Stimulated activated naive CD4-positive, alpha-beta T cell (primary cell): ENCODE data around the gene CLCNKB.
"Not testable (repeated sequence)": the region's sequence is repeated elsewhere in the genome, so short reads cannot be mapped to it uniquely, and the experiment has no call there.

Experiments
- DNase-seq, 6 experiments: peaks; one replicate each; lab custom pipeline; 2025; lab: John Stamatoyannopoulos, UW

Gene CLCNKB

GRCh38 chr1:16043521-16043920 is at the start of gene CLCNKB:
CLCNKB (plus strand) TSS chr1:16043782; CDS start chr1:16044493, 711 bp downstream.
- no peak for DNase-seq

GRCh38 chr1:15994081-15994480 is 49.5 kb upstream of the CLCNKB start:
- DNase-seq = no peak

DNA sequence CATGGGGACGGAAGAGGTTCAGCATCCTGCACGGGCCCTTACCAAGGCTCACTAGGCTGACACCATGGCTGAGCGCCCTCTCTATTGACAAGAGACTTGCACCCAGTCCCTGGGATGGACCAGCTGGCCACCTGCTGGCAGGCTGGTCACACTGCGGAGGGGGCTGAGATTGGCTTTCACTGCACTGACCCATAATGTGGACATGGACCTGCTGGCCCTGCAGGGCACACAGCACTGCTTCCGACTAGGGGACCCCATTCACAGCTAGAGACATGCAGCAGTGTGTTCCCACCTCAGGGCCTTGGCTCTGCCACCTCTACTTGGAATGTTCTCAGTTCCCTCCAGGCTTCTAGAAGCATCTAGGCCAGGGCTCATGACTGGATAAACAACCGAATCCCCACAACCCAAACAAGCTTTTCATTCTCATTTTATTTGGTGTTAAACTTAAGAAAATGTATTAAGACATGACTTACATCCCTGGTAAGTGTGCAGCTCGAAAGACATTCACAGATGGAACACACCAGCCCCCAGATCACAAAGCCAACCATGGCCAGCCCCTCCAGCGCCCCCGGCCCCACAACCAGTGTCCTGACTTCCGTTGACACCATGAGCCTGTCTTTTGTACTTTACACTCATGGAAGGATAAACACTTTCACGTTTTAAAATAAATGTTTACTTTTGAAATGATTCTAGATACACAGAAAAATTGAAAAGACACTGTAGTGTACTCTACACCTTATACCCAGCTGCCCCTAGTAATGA is 48.8 kb upstream of the CLCNKB start:
- DNase-seq = peak in 3 of 6 experiments; percentile 9 to 23 (median 10)

GRCh38 chr1:15997076-15997585 is 46.5 kb upstream of the CLCNKB start:
- DNase-seq = no peak

GRCh38 chr1:15997637-15998280 is 45.8 kb upstream of the CLCNKB start:
- no peak for DNase-seq

DNA sequence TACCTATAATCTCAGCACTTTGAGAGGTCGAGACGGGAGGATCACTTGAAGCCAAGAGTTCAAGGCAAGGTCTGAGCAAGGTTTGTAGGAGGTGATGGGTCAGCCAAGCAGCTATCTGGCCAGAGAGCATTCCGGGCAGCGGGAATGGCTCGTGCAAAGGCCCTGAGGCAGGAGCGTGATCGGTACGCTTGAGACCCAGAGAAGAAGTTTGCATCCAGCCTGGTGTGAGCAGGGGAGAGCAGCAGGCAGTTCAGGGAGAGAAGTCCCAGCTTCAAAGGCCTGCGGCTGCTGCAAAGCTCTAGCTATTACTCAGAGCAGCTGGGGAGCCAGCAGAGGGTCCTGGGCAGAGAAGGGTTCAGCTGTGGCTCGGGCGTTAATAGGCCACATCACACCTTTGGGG is 44.7 kb upstream of the CLCNKB start:
- DNase-seq = no peak

GRCh38 chr1:16001274-16001673 is 42.3 kb upstream of the CLCNKB start:
- not testable (repeated sequence) for DNase-seq

DNA sequence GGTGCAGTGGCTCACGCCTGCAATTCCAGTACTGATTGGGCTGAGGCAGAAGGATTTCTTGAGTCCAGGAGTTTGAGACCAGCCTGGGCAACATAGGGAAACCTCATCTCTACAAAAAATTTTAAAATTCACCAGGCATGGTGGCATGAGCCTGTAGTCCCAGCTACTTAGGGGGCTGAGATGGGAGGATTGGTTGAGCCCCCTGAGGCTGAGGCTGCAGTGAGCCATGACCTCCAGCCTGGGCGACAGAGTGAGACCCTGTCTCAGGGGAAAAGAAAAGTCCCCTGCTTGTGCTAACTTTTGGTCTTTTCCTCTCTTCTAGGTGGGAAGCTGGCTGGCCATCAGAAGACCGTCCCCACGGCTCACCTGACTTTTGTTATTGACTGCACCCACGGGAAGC is 38.0 kb upstream of the CLCNKB start:
- DNase-seq = no peak

GRCh38 chr1:16006010-16006409 is 37.6 kb upstream of the CLCNKB start:
- no peak for DNase-seq

- DNase-seq = no peak
Observed at GRCh38 chr1:16006552-16007485, 36.8 kb upstream of the CLCNKB start.

- no peak for DNase-seq
Observed at GRCh38 chr1:16007671-16008341, 35.8 kb upstream of the CLCNKB start.

DNA sequence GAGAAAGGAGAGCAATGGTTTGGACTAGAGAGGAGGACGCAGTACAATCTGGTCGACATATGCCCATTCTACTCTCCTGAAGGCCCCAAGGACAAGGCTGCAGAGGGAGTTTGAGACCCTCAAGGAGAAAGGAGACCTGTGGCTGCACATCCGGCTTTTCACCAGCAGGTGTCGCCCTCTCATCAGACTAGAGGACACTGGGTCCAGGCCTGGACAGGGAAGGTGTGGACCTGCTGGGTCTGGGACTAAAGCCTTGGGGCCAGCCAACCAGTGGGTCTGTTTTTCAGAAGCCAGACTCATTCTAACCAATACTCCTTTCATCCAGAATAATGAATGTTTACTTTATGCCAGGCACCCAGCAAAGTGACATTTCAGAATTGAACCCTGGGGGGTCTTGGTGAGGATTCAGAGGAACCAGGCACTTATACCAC is 34.5 kb upstream of the CLCNKB start:
- DNase-seq = peak; percentile 10 to 75 (median 60)

DNA sequence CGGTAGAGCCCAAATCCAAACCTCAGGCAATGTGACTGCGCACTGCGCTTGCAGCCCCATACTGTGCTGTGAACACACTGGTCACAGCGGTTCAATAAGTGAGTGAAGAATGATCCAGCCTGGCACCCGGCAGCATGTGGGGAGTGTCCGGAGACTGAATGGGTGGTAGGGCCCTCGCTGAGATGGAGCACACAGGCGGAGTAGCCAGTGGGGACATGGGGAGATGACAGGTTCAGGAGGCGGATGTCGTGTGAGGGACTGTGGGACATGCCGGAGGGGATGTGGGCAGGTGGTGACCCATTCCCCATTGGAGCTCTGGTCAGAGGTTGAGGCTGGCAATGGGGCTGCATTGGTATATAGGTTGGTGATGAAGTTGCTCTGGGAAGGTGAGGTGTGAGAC is 33.9 kb upstream of the CLCNKB start:
- no peak for DNase-seq

GRCh38 chr1:16010837-16011236 is 32.7 kb upstream of the CLCNKB start:
- DNase-seq = no peak

GRCh38 chr1:16011936-16012589 is 31.5 kb upstream of the CLCNKB start:
- no peak for DNase-seq

GRCh38 chr1:16012590-16013219 is 30.9 kb upstream of the CLCNKB start:
- DNase-seq = peak in 4 of 6 experiments; percentile 21 to 40 (median 29)

DNA sequence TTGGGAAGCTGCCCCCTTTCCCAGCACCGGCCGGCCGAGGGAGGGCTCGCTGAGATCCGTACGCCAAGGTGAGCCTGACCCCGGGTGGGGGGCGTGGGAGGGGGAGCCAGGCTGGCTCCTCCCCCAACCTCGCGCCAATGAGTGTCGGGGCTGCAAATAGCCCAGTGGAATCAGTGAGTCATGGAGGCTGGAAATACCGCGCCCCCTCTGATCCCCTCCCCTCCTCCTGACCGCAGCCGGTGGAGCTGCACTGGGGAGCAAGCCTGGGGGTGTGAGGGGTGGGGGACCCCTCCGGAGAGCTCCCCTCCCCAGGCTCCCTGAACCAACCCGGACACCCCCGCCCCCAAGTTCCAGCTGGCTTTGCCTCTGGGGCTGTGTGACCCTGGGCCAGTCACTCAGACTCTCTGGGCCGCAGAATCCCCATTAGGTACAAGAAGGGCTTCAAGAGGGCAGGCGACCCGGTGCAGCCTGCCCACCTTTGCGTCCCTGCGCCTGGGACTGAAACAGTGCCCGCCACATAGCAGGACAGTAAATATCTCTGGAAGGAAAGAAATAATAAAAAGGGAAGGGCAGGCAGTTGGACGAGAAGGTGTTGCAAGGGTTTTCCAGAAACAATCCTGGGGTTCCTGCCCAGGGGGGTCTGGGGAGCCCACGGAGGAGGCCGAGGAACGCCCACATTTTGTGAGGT is 30.2 kb upstream of the CLCNKB start:
- DNase-seq = peak in 2 of 6 experiments; percentile 11 to 25

DNA sequence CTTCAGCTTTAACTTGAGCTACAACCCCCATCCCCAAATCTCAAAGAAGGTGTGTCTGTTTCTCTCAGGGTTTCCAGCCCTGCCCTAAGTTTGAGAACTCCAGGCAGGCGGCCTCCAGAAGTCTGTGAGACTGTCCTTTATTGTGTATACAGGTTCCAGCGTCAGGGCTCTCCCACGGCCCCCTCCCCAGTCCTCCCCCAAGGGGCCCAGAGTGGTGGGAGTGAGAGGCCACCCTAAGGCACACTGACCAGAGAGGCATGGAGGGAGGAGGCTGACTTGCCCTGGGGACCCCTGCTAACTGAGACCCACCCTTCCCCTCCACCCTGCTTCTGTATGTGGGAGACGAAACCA is 29.7 kb upstream of the CLCNKB start:
- no peak for DNase-seq

- DNase-seq = no peak
Observed at GRCh38 chr1:16014509-16015482, 28.8 kb upstream of the CLCNKB start.
